Aorta (tissue), 5 donors: ENCODE measurements around the gene SEZ6L2. TPM values are rescaled to one million over a fixed set of nuclear protein-coding genes. Genes with fewer than 3 reads are reported as not detected.
"Not testable (repeated sequence)": the region's sequence is repeated elsewhere in the genome, so short reads cannot be mapped to it uniquely, and the experiment has no call there.

Experiments
- ATAC-seq: fragments of 200-7000 bp; cut with Tn5 transposase; one replicate; pipeline ENCODE4 v1.9.1; 2022; ENCODE audit warnings: moderate library complexity; ENCODE audit not compliant: low FRiP score
- DNase-seq, 2 donors: peaks; one replicate each; pipeline ENCODE4 v3.0.0-alpha.2; 2020
- H3K27ac ChIP-seq, 2 donors: one replicate each; pipeline ENCODE4 v1.5.1; 2013; ENCODE audit warnings: low read length in 2 of 2, mild to moderate bottlenecking in 2 of 2, moderate library complexity in 2 of 2, control low read depth in 1 of 2, inconsistent platforms in 1 of 2, low read depth in 1 of 2
- H3K27me3 ChIP-seq, 2 donors: one replicate each; pipeline ENCODE4 v1.6.1; 2013; ENCODE audit warnings: control low read depth in 1 of 2, low read length in 1 of 2, mild to moderate bottlenecking in 1 of 2, moderate library complexity in 1 of 2; ENCODE audit not compliant: insufficient read depth in 2 of 2, control insufficient read depth in 1 of 2
- H3K36me3 ChIP-seq, 2 donors: one replicate each; pipeline ENCODE4 v1.6.1; 2013; ENCODE audit warnings: control low read depth in 1 of 2, low read length in 1 of 2, mild to moderate bottlenecking in 1 of 2; ENCODE audit not compliant: insufficient read depth in 2 of 2, control insufficient read depth in 1 of 2
- H3K4me1 ChIP-seq, 2 donors: one replicate each; pipeline ENCODE4 v1.6.1; 2013; ENCODE audit warnings: low read length in 2 of 2, control low read depth in 1 of 2, mild to moderate bottlenecking in 1 of 2, moderate library complexity in 1 of 2; ENCODE audit not compliant: insufficient read depth in 2 of 2, control insufficient read depth in 1 of 2
- H3K4me3 ChIP-seq, 2 donors: one replicate each; pipeline ENCODE4 v1.5.1; 2013; ENCODE audit warnings: low read length in 2 of 2, control low read depth in 1 of 2, mild to moderate bottlenecking in 1 of 2
- H3K9me3 ChIP-seq: one replicate; pipeline ENCODE4 v1.6.1; 2013; ENCODE audit warnings: mild to moderate bottlenecking, low read length; ENCODE audit not compliant: control insufficient read depth
- WGBS, 2 donors: extraction: QIAGEN DNeasy Blood & Tissue Kit; methylation state at CpG; one replicate each; pipeline ENCODE4 v1.1.7; 2013; 5-methylcytosine and 5-hydroxymethylcytosine counted together
- intact Hi-C, 2 donors: fragments of 100-400 bp; cut with DNase I; formaldehyde crosslinking; loops; one replicate each; pipeline versions ENCODE4 v1.14.2 to v1.15.0; 2022
- polyA plus RNA-seq, 2 donors: library from polyadenylated mRNA; stranded (reverse); fragments of 200-250 nt; gene quantifications; one replicate each; pipeline ENCODE4 v1.2.3, GENCODE V29; 2013
- total RNA-seq, 2 donors: library from RNA; stranded (reverse); fragmentation: NEBNext Ultra II Directional; extraction: Animal tissue kit (Norgen Biotek cat#: 25700); gene quantifications; one replicate each; pipeline ENCODE4 v1.2.1, GENCODE V29; 2021
- donor health status: healthy with polysubstance abuse.
- donor health status: Bipolar disorder and iron deficiency.
- donor health status: DM: no; HTN: no; CAD: no.
- donor health status: DM: no; HTN: no; CAD: no.
- donor health status: DM: yes; HTN: yes; CAD: no.

The SEZ6L2 gene
- total and polyA plus RNA-seq, 4 donors = 0.56 to 1.4 (median 0.67) TPM

DNA sequence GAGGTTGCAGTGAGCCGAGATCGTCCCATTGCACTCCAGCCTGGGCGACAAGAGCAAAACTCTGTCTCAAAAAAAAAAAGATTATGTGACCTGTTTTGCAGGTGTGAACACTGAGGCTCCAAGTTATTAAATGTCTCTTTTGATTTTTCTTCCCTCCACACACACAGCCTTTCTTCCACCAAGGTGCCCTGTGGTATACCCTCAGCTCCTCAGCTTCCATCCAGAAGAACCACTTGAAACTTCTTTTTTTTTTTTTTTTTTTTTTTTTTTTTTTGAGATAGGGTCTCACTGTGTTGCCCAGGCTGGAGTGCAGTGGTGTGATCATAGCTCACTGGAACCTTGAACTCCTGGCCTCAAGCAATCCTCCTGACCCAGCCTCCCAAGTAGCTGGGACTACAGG, 10.0 kb downstream of the SEZ6L2 start:
- H3K36me3 ChIP-seq, H3K27me3 ChIP-seq, H3K9me3 ChIP-seq, H3K4me1 ChIP-seq, DNase-seq, ATAC-seq, H3K27ac ChIP-seq, H3K4me3 ChIP-seq, intact Hi-C loops: not testable (repeated sequence)
- 77 to 92% methylated on average over 3 of the region's 3 CpGs for WGBS, 2 donors

GRCh38 chr16:29883987-29884386, 15.4 kb downstream of the SEZ6L2 start:
- H3K27me3 ChIP-seq = no peaks in the 10 kb centered on the region
- H3K36me3 ChIP-seq = no peaks in the 10 kb centered on the region
- DNase-seq (no peak), ATAC-seq (no peak)
- no peaks in the 10 kb centered on the region for H3K4me1 ChIP-seq
- no peaks in the 10 kb centered on the region for H3K9me3 ChIP-seq
- intact Hi-C loops = no loop called here
- H3K27ac ChIP-seq = no peak overlapping the region
- no peak overlapping the region for H3K4me3 ChIP-seq
- WGBS, 2 donors = 88 to 89% methylated on average over 6 of the region's 6 CpGs

GRCh38 chr16:29881050-29881449, 18.3 kb downstream of the SEZ6L2 start:
- no peaks in the 10 kb centered on the region for H3K27me3 ChIP-seq

GRCh38 chr16:29878172-29878571, 21.2 kb downstream of the SEZ6L2 start:
- no peaks in the 10 kb centered on the region for H3K27me3 ChIP-seq
- H3K4me1 ChIP-seq = no peaks in the 10 kb centered on the region
- no peak for ATAC-seq
- H3K9me3 ChIP-seq = no peaks in the 10 kb centered on the region
- no peak for DNase-seq
- WGBS, 2 donors = 87 to 92% methylated on average over 14 of the region's 14 CpGs
- intact Hi-C loops = no loop called here
- no peak overlapping the region for H3K27ac ChIP-seq
- H3K4me3 ChIP-seq = no peak overlapping the region
- no peaks in the 10 kb centered on the region for H3K36me3 ChIP-seq

More at GRCh38 chr16:29881050-29881449, 18.3 kb downstream of the SEZ6L2 start:
- no peaks in the 10 kb centered on the region for H3K9me3 ChIP-seq
- DNase-seq (no peak), ATAC-seq (no peak)
- intact Hi-C loops = no loop called here
- H3K36me3 ChIP-seq = no peaks in the 10 kb centered on the region
- 92 to 96% methylated on average over 3 of the region's 3 CpGs for WGBS, 2 donors
- no peak overlapping the region for H3K4me3 ChIP-seq
- no peaks in the 10 kb centered on the region for H3K4me1 ChIP-seq
- H3K27ac ChIP-seq = no peak overlapping the region

GRCh38 chr16:29877266-29877961, 21.9 kb downstream of the SEZ6L2 start:
- H3K4me1 ChIP-seq = no peaks in the 10 kb centered on the region
- no peaks in the 10 kb centered on the region for H3K36me3 ChIP-seq
- no peak overlapping the region for H3K27ac ChIP-seq
- H3K4me3 ChIP-seq = no peak overlapping the region
- H3K9me3 ChIP-seq = no peaks in the 10 kb centered on the region
- 10 to 16% methylated on average over 28 of the region's 28 CpGs for WGBS, 2 donors
- ATAC-seq (no peak), DNase-seq (no peak)
- H3K27me3 ChIP-seq = no peaks in the 10 kb centered on the region
- intact Hi-C loops = no loop called here

DNA sequence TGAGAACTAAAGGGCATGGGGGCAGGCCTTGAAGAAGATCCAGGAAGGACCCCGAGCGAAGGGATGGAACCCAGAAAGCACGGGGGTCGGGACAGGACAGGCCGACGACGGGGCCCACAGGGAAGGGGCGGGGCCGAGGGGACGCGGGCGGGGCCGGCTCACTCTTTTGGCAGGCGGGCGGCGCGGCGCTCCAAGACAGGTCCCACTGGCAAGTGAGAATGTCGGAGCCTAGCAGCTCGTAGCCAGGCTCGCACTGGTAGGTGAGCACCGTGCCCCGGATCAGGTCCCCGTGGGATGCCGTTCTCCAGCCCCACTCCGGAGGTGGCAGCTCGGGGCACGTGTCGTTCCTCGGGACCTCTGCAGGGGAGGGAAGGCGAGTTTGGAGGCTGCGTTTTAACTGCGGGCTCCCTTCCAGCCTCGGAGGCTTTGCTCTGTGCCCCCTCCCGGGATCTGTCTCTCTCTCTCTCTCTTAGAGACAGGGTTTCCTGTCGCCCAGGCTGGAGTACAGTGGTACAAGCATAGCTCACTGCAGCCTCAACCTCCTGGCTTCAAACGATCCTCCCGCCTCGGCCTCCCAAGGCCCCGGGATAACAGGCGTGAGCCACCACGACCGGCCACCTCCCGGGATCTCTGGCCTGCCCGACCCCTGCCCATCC, 22.6 kb downstream of the SEZ6L2 start:
- Histone ChIP-seq H3K4me1 (no peaks in the 10 kb centered on the region), H3K36me3 (no peaks in the 10 kb centered on the region), H3K4me3 (no peak overlapping the region), H3K27ac (no peak overlapping the region), H3K27me3 (no peaks in the 10 kb centered on the region), H3K9me3 (no peaks in the 10 kb centered on the region)
- no peak for DNase-seq
- intact Hi-C loops = no loop called here
- no peak for ATAC-seq
- 5 to 10% methylated on average over 44 to 45 of the region's 45 CpGs for WGBS, 2 donors

DNA sequence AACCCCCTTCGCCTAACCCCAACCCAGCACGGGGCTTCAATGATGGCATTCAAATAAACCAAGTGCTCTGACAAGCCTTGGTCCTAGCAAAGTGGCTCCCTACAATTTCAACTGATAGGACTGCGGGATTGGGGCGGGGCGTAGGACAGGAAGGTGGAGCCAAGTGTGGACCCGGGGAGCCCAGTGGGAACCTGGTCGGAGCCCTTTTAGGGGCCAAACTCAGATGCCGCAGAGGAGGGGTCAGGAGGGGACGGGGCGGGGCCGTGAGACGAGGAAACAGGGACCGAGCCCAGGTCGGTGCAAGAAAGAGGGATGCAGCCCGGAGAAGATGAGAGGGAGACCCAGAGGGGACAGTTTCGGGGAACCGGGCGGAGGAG, 23.1 kb downstream of the SEZ6L2 start:
- DNase-seq (no peak), ATAC-seq (no peak)
- no peak overlapping the region for H3K4me3 ChIP-seq
- H3K4me1 ChIP-seq = no peaks in the 10 kb centered on the region
- H3K36me3 ChIP-seq = no peaks in the 10 kb centered on the region
- WGBS, 2 donors = 27 to 35% methylated on average over 18 of the region's 18 CpGs
- H3K27ac ChIP-seq = no peak overlapping the region
- no peaks in the 10 kb centered on the region for H3K9me3 ChIP-seq
- intact Hi-C loops = no loop called here
- no peaks in the 10 kb centered on the region for H3K27me3 ChIP-seq

- WGBS, 2 donors = 91 to 96% methylated on average over 6 of the region's 6 CpGs
- DNase-seq = no peak
- H3K36me3 ChIP-seq = no peaks in the 10 kb centered on the region
- no peak overlapping the region for H3K4me3 ChIP-seq
- H3K27me3 ChIP-seq = no peaks in the 10 kb centered on the region
- no peak overlapping the region for H3K27ac ChIP-seq
- H3K4me1 ChIP-seq = no peaks in the 10 kb centered on the region
- ATAC-seq = no peak
- intact Hi-C loops = no loop called here
- no peaks in the 10 kb centered on the region for H3K9me3 ChIP-seq
Measured at GRCh38 chr16:29875206-29875605, 24.1 kb downstream of the SEZ6L2 start.

DNA sequence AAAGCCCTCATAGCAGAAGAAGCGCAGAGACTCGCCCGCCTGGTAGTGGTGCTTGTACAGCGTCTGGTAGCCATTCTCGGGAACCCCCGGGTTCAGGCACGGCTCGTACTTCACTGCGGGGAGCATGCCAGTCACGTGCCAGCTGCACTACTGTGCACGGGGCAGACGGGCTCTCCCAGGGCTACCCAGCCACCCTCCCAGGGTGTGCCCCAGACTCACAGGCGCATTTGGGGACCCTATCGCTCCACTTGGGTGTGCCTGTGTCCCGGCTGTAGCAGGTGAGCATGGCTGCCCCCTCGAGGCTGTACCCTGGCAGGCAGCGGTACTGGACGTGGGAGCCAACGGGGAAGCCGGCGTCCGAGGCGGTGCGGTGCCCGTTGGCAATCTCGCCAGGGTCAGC, 26.0 kb downstream of the SEZ6L2 start:
- no peaks in the 10 kb centered on the region for H3K27me3 ChIP-seq
- H3K36me3 ChIP-seq = no peaks in the 10 kb centered on the region
- intact Hi-C loops = no loop called here
- no peak for DNase-seq
- H3K4me3 ChIP-seq = no peak overlapping the region
- no peaks in the 10 kb centered on the region for H3K4me1 ChIP-seq
- WGBS, 2 donors = 91 to 93% methylated on average over 26 of the region's 26 CpGs
- H3K27ac ChIP-seq = no peak overlapping the region
- no peaks in the 10 kb centered on the region for H3K9me3 ChIP-seq
- no peak for ATAC-seq
